Hepatocyte (in vitro differentiated cells): ENCODE results near the gene OGFR. TPM values are rescaled to one million over a fixed set of nuclear protein-coding genes. Genes with fewer than 3 reads are reported as not detected.

ENCODE experiments used
- DNase-seq: peaks from one replicate; pipeline ENCODE4 v3.0.0-alpha.2; 2016; ENCODE audit warnings: low spot score
- H2AFZ ChIP-seq: fragments of 200-600 bp; sonication (generic); 2 replicates; pipeline ENCODE4 v1.6.0; 2016; ENCODE audit warnings: antibody characterized with exemption, mild to moderate bottlenecking
- H3K27ac ChIP-seq: fragments of 200-600 bp; sonication (generic); 2 replicates; pipeline ENCODE4 v1.5.1; 2016; ENCODE audit warnings: mild to moderate bottlenecking
- H3K27me3 ChIP-seq: fragments of 200-600 bp; sonication (generic); 2 replicates; pipeline ENCODE4 v1.6.1; 2016
- H3K36me3 ChIP-seq: fragments of 200-600 bp; sonication (generic); replicated peaks from 2 replicates; pipeline ENCODE4 v1.5.1; 2016; ENCODE audit warnings: low read depth; ENCODE audit not compliant: insufficient read depth
- H3K4me1 ChIP-seq: fragments of 200-600 bp; sonication (generic); 2 replicates; pipeline ENCODE4 v1.5.1; 2016; ENCODE audit warnings: mild to moderate bottlenecking, moderate library complexity; ENCODE audit not compliant: insufficient read depth
- H3K4me2 ChIP-seq: fragments of 200-600 bp; sonication (generic); 2 replicates; pipeline ENCODE4 v1.6.0; 2016
- H3K4me3 ChIP-seq: fragments of 200-600 bp; sonication (generic); 2 replicates; pipeline ENCODE4 v1.5.1; 2016; ENCODE audit warnings: mild to moderate bottlenecking
- H3K79me2 ChIP-seq: fragments of 200-600 bp; sonication (generic); 2 replicates; pipeline ENCODE4 v1.6.0; 2017; ENCODE audit warnings: mild to moderate bottlenecking
- H3K9me2 ChIP-seq: fragments of 200-600 bp; sonication (generic); replicated peaks from 2 replicates; pipeline ENCODE4 v1.6.0; 2017; ENCODE audit warnings: mild to moderate bottlenecking; ENCODE audit not compliant: insufficient read depth
- H3K9me3 ChIP-seq: fragments of 200-600 bp; sonication (generic); 2 replicates; pipeline ENCODE4 v1.5.1; 2016; ENCODE audit warnings: low read depth, mild to moderate bottlenecking
- H4K20me1 ChIP-seq: fragments of 200-600 bp; sonication (generic); 2 replicates; pipeline ENCODE4 v1.6.0; 2016; ENCODE audit warnings: mild to moderate bottlenecking; ENCODE audit not compliant: insufficient read depth, poor library complexity, severe bottlenecking
- CTCF ChIP-seq: fragments of 200-600 bp; sonication (generic); IDR thresholded peaks from 2 replicates; pipeline ENCODE4 v1.5.1; 2016; ENCODE audit warnings: antibody characterized with exemption, mild to moderate bottlenecking; ENCODE audit not compliant: poor library complexity
- EZH2 ChIP-seq: fragments of 200-600 bp; sonication (generic); IDR thresholded peaks from 2 replicates; pipeline ENCODE4 v1.6.1; 2016; ENCODE audit warnings: antibody characterized with exemption, mild to moderate bottlenecking, borderline replicate concordance
- EZH2phosphoT487 ChIP-seq: fragments of 200-600 bp; sonication (generic); IDR thresholded peaks from one replicate; pipeline ENCODE4 v1.6.1; 2018; ENCODE audit warnings: antibody characterized with exemption, mild to moderate bottlenecking, low read depth, moderate library complexity; ENCODE audit not compliant: unreplicated experiment, severe bottlenecking
- WGBS: methylation state at CpG from one replicate; pipeline ENCODE4 v1.1.6; 2016; ENCODE audit warnings: low lambda C conversion rate; ENCODE audit errors: missing lambda C conversion rate; 5-methylcytosine and 5-hydroxymethylcytosine counted together
- polyA plus RNA-seq: library from polyadenylated mRNA; unstranded; fragments of >200 nt; fragmentation: Nextera tagmentation; extraction: Ambion mirVana; gene quantifications from 2 replicates; pipeline ENCODE4 v1.2.1, GENCODE V29; 2016
- total RNA-seq: library from RNA; depleted of rRNA; stranded (reverse); fragments of >200 nt; gene quantifications from 2 replicates; pipeline ENCODE4 v1.2.3, GENCODE V29; 2014

The OGFR gene
- total and polyA plus RNA-seq, 2 experiments from 2014 or later: 47.6 to 80.8 TPM

GRCh38 chr20:62855120-62855519, 50.5 kb downstream of the OGFR start:
- peaks cover 3% of the 10 kb centered on the region for H3K27me3 ChIP-seq
- peaks cover 21% of the 10 kb centered on the region for H3K79me2 ChIP-seq

GRCh38 chr20:62856931-62857619, 52.4 kb downstream of the OGFR start:
- WGBS: 92% methylated on average over 25 of the region's 25 CpGs
- Histone ChIP-seq H2AFZ (no peak overlapping the region), H3K79me2 (peaks cover 25% of the 10 kb centered on the region), H4K20me1 (peaks cover 3% of the 10 kb centered on the region), H3K27ac (peak overlapping the region; percentile 37), H3K27me3 (peaks cover 7% of the 10 kb centered on the region), H3K4me2 (no peak overlapping the region), H3K4me1 (peaks cover 17% of the 10 kb centered on the region), H3K4me3 (no peak overlapping the region), H3K9me2 (no peaks in the 10 kb centered on the region), H3K9me3 (no peaks in the 10 kb centered on the region), H3K36me3 (no peaks in the 10 kb centered on the region)
- TF ChIP-seq CTCF (no peak), EZH2phosphoT487 (no peak), EZH2 (no peak)
- no peak for DNase-seq

More at GRCh38 chr20:62855120-62855519, 50.5 kb downstream of the OGFR start:
- whole genome bisulfite sequencing: 95% methylated on average over 5 of the region's 5 CpGs
- no peak for DNase-seq
- H2AFZ ChIP-seq: no peak overlapping the region
- H3K4me3 ChIP-seq: no peak overlapping the region
- TF ChIP-seq CTCF (no peak), EZH2 (no peak), EZH2phosphoT487 (no peak)
- H3K36me3 ChIP-seq: no peaks in the 10 kb centered on the region
- no peak overlapping the region for H3K4me2 ChIP-seq
- H3K9me3 ChIP-seq: no peaks in the 10 kb centered on the region
- no peak overlapping the region for H3K27ac ChIP-seq
- H3K4me1 ChIP-seq: peaks cover 10% of the 10 kb centered on the region
- peaks cover 3% of the 10 kb centered on the region for H4K20me1 ChIP-seq
- H3K9me2 ChIP-seq: no peaks in the 10 kb centered on the region

GRCh38 chr20:62858058-62858830, 53.6 kb downstream of the OGFR start:
- TF ChIP-seq EZH2 (no peak), CTCF (no peak), EZH2phosphoT487 (no peak)
- Histone ChIP-seq H3K27me3 (peaks cover 7% of the 10 kb centered on the region), H3K79me2 (peaks cover 25% of the 10 kb centered on the region), H3K36me3 (no peaks in the 10 kb centered on the region), H3K9me3 (no peaks in the 10 kb centered on the region), H3K4me3 (no peak overlapping the region), H3K9me2 (no peaks in the 10 kb centered on the region), H3K4me2 (no peak overlapping the region), H2AFZ (no peak overlapping the region), H4K20me1 (peaks cover 3% of the 10 kb centered on the region), H3K27ac (no peak overlapping the region), H3K4me1 (peaks cover 19% of the 10 kb centered on the region)
- DNase-seq: no peak
- 96% methylated on average over 19 of the region's 23 CpGs for WGBS
